SK-N-MC (cell line): ENCODE data around the gene PTPN13.

ENCODE experiments used
- EZH2 ChIP-seq: fragments of 200-600 bp; sonication (generic); IDR thresholded peaks from one replicate; pipeline ENCODE4 v1.6.1; 2017; ENCODE audit warnings: antibody characterized with exemption
- POLR2AphosphoS5 ChIP-seq: IDR thresholded peaks from 2 replicates; pipeline ENCODE4 v1.6.1; 2012; ENCODE audit warnings: mild to moderate bottlenecking, low read depth, low read length, borderline replicate concordance

DNA sequence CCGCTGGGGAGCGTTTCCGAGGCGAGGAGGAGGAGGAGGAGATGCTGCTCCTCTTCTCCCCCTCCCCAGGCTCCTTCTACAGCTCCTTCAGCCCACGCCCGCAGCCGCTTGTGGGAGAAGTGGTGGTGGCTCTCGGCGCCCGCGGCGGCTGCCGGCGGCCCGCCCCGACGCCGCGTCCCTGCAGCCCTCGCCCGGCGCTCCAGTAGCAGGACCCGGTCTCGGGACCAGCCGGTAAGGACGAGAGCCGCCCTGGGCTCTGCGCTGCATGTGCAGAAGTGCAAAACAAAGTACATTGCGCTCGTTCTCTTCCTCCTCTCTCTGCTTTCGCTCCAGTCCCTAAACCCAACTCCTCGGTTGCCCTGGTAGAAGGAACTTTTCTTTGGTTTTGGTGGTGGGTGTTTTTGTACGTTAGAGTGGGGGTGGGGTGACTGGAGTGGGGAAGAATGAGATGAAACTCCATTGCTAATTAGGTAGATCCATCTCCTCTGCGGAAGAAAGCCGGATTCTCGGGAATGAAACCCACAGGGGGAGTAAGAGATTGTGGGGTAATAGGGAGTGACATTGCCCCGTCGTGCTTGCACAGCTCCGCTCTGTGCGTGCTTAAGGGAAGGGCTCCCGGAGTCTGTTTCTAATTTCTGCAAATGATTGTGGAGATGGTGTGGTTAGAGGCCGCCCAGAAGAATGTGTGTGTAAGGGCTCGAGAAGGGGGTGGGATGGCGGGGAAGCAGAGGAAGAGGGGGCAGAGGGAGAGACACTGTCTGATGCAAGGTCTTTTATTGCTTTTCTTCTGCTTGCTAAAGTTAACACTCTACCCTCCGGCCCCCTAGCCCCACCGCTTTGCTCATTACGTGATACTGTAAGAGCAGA, 677 bp downstream of the PTPN13 start:
- peak; percentile 73 for TF ChIP-seq POLR2AphosphoS5
- no peak for TF ChIP-seq EZH2
